ENCODE data around the gene IFT52.
A peak's percentile ranks its signal among the peaks of the same experiment; 100 is the strongest.

The IFT52 gene

GRCh38 chr20:43686820-43687219 lies 96.1 kb downstream of the IFT52 start:
- Histone ChIP-seq H2BK12ac (ENCODE audit: low read length) (no peak overlapping the region), H2BK5ac (ENCODE audit: low read length) (no peak overlapping the region), H4K91ac (ENCODE audit: low read depth, low read length, poor library complexity) (no peak overlapping the region), H3K4ac (ENCODE audit: low read length) (no peak overlapping the region), H3K4me2 (ENCODE audit: insufficient read depth, low read length, poor library complexity, severe bottlenecking) (no peak overlapping the region), H2AK5ac (ENCODE audit: low read depth, low read length) (no peak overlapping the region), H3K4me1 (ENCODE audit: control insufficient read depth in 2 of 2, insufficient read depth in 1 of 2, low read depth in 1 of 2, low read length in 2 of 2) (no peaks in the 10 kb centered on the region), H2BK120ac (ENCODE audit: low read depth, low read length) (no peak overlapping the region), H3K18ac (ENCODE audit: low read length) (no peak overlapping the region), H3K9me3 (replicated peaks in 1 of 2; ENCODE audit: control insufficient read depth in 2 of 2, insufficient read depth in 1 of 2, low read depth in 1 of 2, low read length in 2 of 2) (no peaks in the 10 kb centered on the region), H3K14ac (ENCODE audit: low read length) (peak overlapping the region; percentile 87), H3K79me1 (ENCODE audit: low read depth, low read length) (no peaks in the 10 kb centered on the region), H3K36me3 (replicated peaks in 1 of 2; ENCODE audit: control insufficient read depth in 2 of 2, insufficient read depth in 2 of 2, low read length in 2 of 2) (peaks cover 28 to 78% of the 10 kb centered on the region in 2 donors), H4K8ac (ENCODE audit: low read depth, low read length) (no peak overlapping the region), H3K4me3 (ENCODE audit: low read length in 2 of 2) (no peak overlapping the region), H2AFZ (ENCODE audit: low read length) (no peak overlapping the region), H3K27me3 (ENCODE audit: control insufficient read depth in 3 of 3, insufficient read depth in 3 of 3, low read depth in 1 of 3, low read length in 3 of 3) (no peaks in the 10 kb centered on the region), H2BK15ac (ENCODE audit: low read length) (no peak overlapping the region), H3K9ac (ENCODE audit: low read depth, low read length, poor library complexity) (peak overlapping the region; percentile 16), H3K23ac (ENCODE audit: low read depth, low read length, poor library complexity) (peak overlapping the region; percentile 59), H3K27ac (replicated peaks; ENCODE audit: low read length) (no peak overlapping the region)
- DNase-seq (ENCODE audit: low spot score), result no peak
- no CpG with 5 or more reads among the region's 13 CpGs for WGBS, 2 donors (ENCODE audit: extremely low coverage in 2 of 2, insufficient read length in 2 of 2, insufficient replicate concordance in 1 of 2)

GRCh38 chr20:43689165-43689564 lies 98.4 kb downstream of the IFT52 start:
- Histone ChIP-seq H3K23ac (ENCODE audit: low read depth, low read length, poor library complexity) (no peak overlapping the region), H2BK5ac (ENCODE audit: low read length) (no peak overlapping the region), H3K9ac (ENCODE audit: low read depth, low read length, poor library complexity) (no peak overlapping the region), H4K91ac (ENCODE audit: low read depth, low read length, poor library complexity) (no peak overlapping the region), H3K4me3 (ENCODE audit: low read length in 2 of 2) (no peak overlapping the region), H3K27me3 (ENCODE audit: control insufficient read depth in 3 of 3, insufficient read depth in 3 of 3, low read depth in 1 of 3, low read length in 3 of 3) (no peaks in the 10 kb centered on the region), H3K27ac (replicated peaks; ENCODE audit: low read length) (no peak overlapping the region), H3K4me2 (ENCODE audit: insufficient read depth, low read length, poor library complexity, severe bottlenecking) (no peak overlapping the region), H2AK5ac (ENCODE audit: low read depth, low read length) (no peak overlapping the region), H3K9me3 (replicated peaks in 1 of 2; ENCODE audit: control insufficient read depth in 2 of 2, insufficient read depth in 1 of 2, low read depth in 1 of 2, low read length in 2 of 2) (no peaks in the 10 kb centered on the region), H4K8ac (ENCODE audit: low read depth, low read length) (no peak overlapping the region), H3K79me1 (ENCODE audit: low read depth, low read length) (no peaks in the 10 kb centered on the region), H2BK12ac (ENCODE audit: low read length) (no peak overlapping the region), H2BK120ac (ENCODE audit: low read depth, low read length) (no peak overlapping the region), H3K14ac (ENCODE audit: low read length) (no peak overlapping the region), H3K36me3 (replicated peaks in 1 of 2; ENCODE audit: control insufficient read depth in 2 of 2, insufficient read depth in 2 of 2, low read length in 2 of 2) (peaks cover 26 to 76% of the 10 kb centered on the region in 2 donors), H2AFZ (ENCODE audit: low read length) (no peak overlapping the region), H3K4me1 (ENCODE audit: control insufficient read depth in 2 of 2, insufficient read depth in 1 of 2, low read depth in 1 of 2, low read length in 2 of 2) (no peaks in the 10 kb centered on the region), H3K18ac (ENCODE audit: low read length) (no peak overlapping the region), H2BK15ac (ENCODE audit: low read length) (no peak overlapping the region), H3K4ac (ENCODE audit: low read length) (no peak overlapping the region)
- DNase-seq (ENCODE audit: low spot score), result no peak
- WGBS, 2 donors (ENCODE audit: extremely low coverage in 2 of 2, insufficient read length in 2 of 2, insufficient replicate concordance in 1 of 2), result no CpG with 5 or more reads among the region's 4 CpGs

- H2BK5ac ChIP-seq (ENCODE audit: low read length), result no peak overlapping the region
- H2BK15ac ChIP-seq (ENCODE audit: low read length), result no peak overlapping the region
- H2BK12ac ChIP-seq (ENCODE audit: low read length), result no peak overlapping the region
- WGBS, 2 donors (ENCODE audit: extremely low coverage in 2 of 2, insufficient read length in 2 of 2, insufficient replicate concordance in 1 of 2), result no CpG with 5 or more reads among the region's 9 CpGs
- no peak overlapping the region for H3K9ac ChIP-seq (ENCODE audit: low read depth, low read length, poor library complexity)
- no peak overlapping the region for H3K27ac ChIP-seq (replicated peaks; ENCODE audit: low read length)
- H4K91ac ChIP-seq (ENCODE audit: low read depth, low read length, poor library complexity), result no peak overlapping the region
- H3K23ac ChIP-seq (ENCODE audit: low read depth, low read length, poor library complexity), result no peak overlapping the region
- H3K4ac ChIP-seq (ENCODE audit: low read length), result no peak overlapping the region
- no peak overlapping the region for H3K18ac ChIP-seq (ENCODE audit: low read length)
- H2AK5ac ChIP-seq (ENCODE audit: low read depth, low read length), result no peak overlapping the region
- H3K4me2 ChIP-seq (ENCODE audit: insufficient read depth, low read length, poor library complexity, severe bottlenecking), result no peak overlapping the region
- H3K79me1 ChIP-seq (ENCODE audit: low read depth, low read length), result no peaks in the 10 kb centered on the region
- no peaks in the 10 kb centered on the region for H3K27me3 ChIP-seq (ENCODE audit: control insufficient read depth in 3 of 3, insufficient read depth in 3 of 3, low read depth in 1 of 3, low read length in 3 of 3)
- no peak for DNase-seq (ENCODE audit: low spot score)
- no peak overlapping the region for H2BK120ac ChIP-seq (ENCODE audit: low read depth, low read length)
- H3K4me3 ChIP-seq (ENCODE audit: low read length in 2 of 2), result no peak overlapping the region
- no peak overlapping the region for H2AFZ ChIP-seq (ENCODE audit: low read length)
- no peak overlapping the region for H3K14ac ChIP-seq (ENCODE audit: low read length)
- H3K4me1 ChIP-seq (ENCODE audit: control insufficient read depth in 2 of 2, insufficient read depth in 1 of 2, low read depth in 1 of 2, low read length in 2 of 2), result no peaks in the 10 kb centered on the region
- no peaks in the 10 kb centered on the region for H3K9me3 ChIP-seq (replicated peaks in 1 of 2; ENCODE audit: control insufficient read depth in 2 of 2, insufficient read depth in 1 of 2, low read depth in 1 of 2, low read length in 2 of 2)
- H4K8ac ChIP-seq (ENCODE audit: low read depth, low read length), result no peak overlapping the region
- H3K36me3 ChIP-seq (replicated peaks in 1 of 2; ENCODE audit: control insufficient read depth in 2 of 2, insufficient read depth in 2 of 2, low read length in 2 of 2), result peaks cover 25 to 86% of the 10 kb centered on the region in 2 donors
Observed at GRCh38 chr20:43690943-43691598, 100.3 kb downstream of the IFT52 start.

- Histone ChIP-seq H4K91ac (ENCODE audit: low read depth, low read length, poor library complexity) (no peak overlapping the region), H2BK5ac (ENCODE audit: low read length) (no peak overlapping the region), H3K27me3 (ENCODE audit: control insufficient read depth in 3 of 3, insufficient read depth in 3 of 3, low read depth in 1 of 3, low read length in 3 of 3) (no peaks in the 10 kb centered on the region), H3K14ac (ENCODE audit: low read length) (no peak overlapping the region), H2AFZ (ENCODE audit: low read length) (no peak overlapping the region), H3K79me1 (ENCODE audit: low read depth, low read length) (no peaks in the 10 kb centered on the region), H4K8ac (ENCODE audit: low read depth, low read length) (no peak overlapping the region), H3K23ac (ENCODE audit: low read depth, low read length, poor library complexity) (no peak overlapping the region), H3K9me3 (replicated peaks in 1 of 2; ENCODE audit: control insufficient read depth in 2 of 2, insufficient read depth in 1 of 2, low read depth in 1 of 2, low read length in 2 of 2) (no peaks in the 10 kb centered on the region), H3K4me2 (ENCODE audit: insufficient read depth, low read length, poor library complexity, severe bottlenecking) (no peak overlapping the region), H2AK5ac (ENCODE audit: low read depth, low read length) (no peak overlapping the region), H3K4me1 (ENCODE audit: control insufficient read depth in 2 of 2, insufficient read depth in 1 of 2, low read depth in 1 of 2, low read length in 2 of 2) (no peaks in the 10 kb centered on the region), H3K27ac (replicated peaks; ENCODE audit: low read length) (no peak overlapping the region), H3K4ac (ENCODE audit: low read length) (peak overlapping the region; percentile 10), H3K18ac (ENCODE audit: low read length) (no peak overlapping the region), H2BK120ac (ENCODE audit: low read depth, low read length) (no peak overlapping the region), H2BK12ac (ENCODE audit: low read length) (no peak overlapping the region), H3K36me3 (replicated peaks in 1 of 2; ENCODE audit: control insufficient read depth in 2 of 2, insufficient read depth in 2 of 2, low read length in 2 of 2) (peaks cover 21 to 85% of the 10 kb centered on the region in 2 donors), H3K9ac (ENCODE audit: low read depth, low read length, poor library complexity) (no peak overlapping the region), H3K4me3 (ENCODE audit: low read length in 2 of 2) (no peak overlapping the region), H2BK15ac (ENCODE audit: low read length) (no peak overlapping the region)
- peak; percentile 26 for DNase-seq (ENCODE audit: low spot score)
- WGBS, 2 donors (ENCODE audit: extremely low coverage in 2 of 2, insufficient read length in 2 of 2, insufficient replicate concordance in 1 of 2), result no CpG with 5 or more reads among the region's 5 CpGs
Observed at GRCh38 chr20:43691928-43692524, 101.3 kb downstream of the IFT52 start.

All from neuronal stem cell (in vitro differentiated cells).